Stimulated activated CD4-positive, alpha-beta T cell treated with anti-CD3 and anti-CD28 coated beads, Interleukin-1b, Interleukin-23, amount 100 ng/mL, for 1 hour (primary cell): ENCODE data around the gene LRRC8A.
"Not testable (repeated sequence)": the region's sequence is repeated elsewhere in the genome, so short reads cannot be mapped to it uniquely, and the experiment has no call there.

ENCODE experiments used
- DNase-seq, 2 donors: peaks; one replicate each; pipeline ENCODE4 v3.0.0-alpha.2; 2020; ENCODE audit warnings: low read depth in 2 of 2

LRRC8A gene

GRCh38 chr9:128961403-128961802, 79.5 kb downstream of the LRRC8A start:
- DNase-seq: not testable (repeated sequence)
